Transverse colon (tissue), 4 donors: ENCODE results near the gene NFIA.

Experiments used
- CTCF ChIP-seq, 5 experiments: fragments of 200-600 bp in 3 of 5; fragments of 450-650 bp in 2 of 5; sonication (generic) in 3 of 5; IDR thresholded peaks; 1 replicate in 2 of 5; 2 replicates in 3 of 5; pipeline ENCODE4 v1.5.1; 2016 to 2017; ENCODE audit warnings: antibody characterized with exemption in 5 of 5, inconsistent platforms in 3 of 5, mild to moderate bottlenecking in 2 of 5, moderate library complexity in 1 of 5
- POLR2AphosphoS5 ChIP-seq, 3 donors: sonication (generic); formaldehyde crosslinking; IDR thresholded peaks; one replicate each; pipeline ENCODE4 v1.6.1; 2016; ENCODE audit warnings: antibody characterized with exemption in 3 of 3

DNA sequence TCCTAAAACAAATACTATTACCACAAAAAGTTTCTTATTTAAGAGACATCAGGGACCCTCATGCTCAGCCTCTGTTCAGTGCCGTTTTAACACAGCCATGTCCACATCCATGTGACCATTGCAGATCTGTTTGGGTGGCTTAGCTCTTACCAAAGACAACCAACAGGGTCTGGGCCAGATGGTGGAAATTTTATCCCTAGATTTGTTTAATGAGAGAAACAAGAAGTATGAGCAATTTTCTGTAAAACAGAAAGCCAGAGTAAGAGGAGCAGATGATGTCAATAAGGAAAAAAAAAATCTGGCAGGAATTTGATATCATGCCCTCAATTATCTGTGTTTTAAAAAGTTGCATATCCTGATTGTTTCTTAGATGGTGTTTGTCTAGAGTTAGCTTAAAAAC, 342.7 kb downstream of the NFIA start:
- TF ChIP-seq POLR2AphosphoS5 (IDR thresholded peaks at IDR 0.05) (no peak), CTCF (IDR thresholded peaks at IDR 0.05) (no peak)
